Astrocyte (in vitro differentiated cells and primary cell): Measurements from ENCODE around the gene MARVELD1. TPM values are rescaled to one million over a fixed set of nuclear protein-coding genes. Genes with fewer than 3 reads are reported as not detected.

ENCODE experiments used
- DNase-seq: peaks from one replicate; pipeline ENCODE4 v3.0.0-alpha.2; 2010; ENCODE audit warnings: low read depth
- FAIRE-seq: peaks from 2 replicates; lab custom pipeline; 2011; peaks lifted over from hg19 to GRCh38; lab: Jason Lieb, UNC
- H2AFZ ChIP-seq: 2 replicates; pipeline ENCODE4 v1.6.0; 2012; ENCODE audit warnings: low read depth, low read length, inconsistent platforms
- H3K27ac ChIP-seq: 2 replicates; pipeline ENCODE4 v1.5.1; 2011; ENCODE audit warnings: low read depth, low read length, inconsistent platforms
- H3K27me3 ChIP-seq: 2 replicates; pipeline ENCODE4 v1.6.0; 2011; ENCODE audit warnings: low read length, inconsistent platforms; ENCODE audit not compliant: insufficient read depth
- H3K36me3 ChIP-seq: 2 replicates; pipeline ENCODE4 v1.5.1; 2011; ENCODE audit warnings: low read length, inconsistent platforms; ENCODE audit not compliant: insufficient read depth
- H3K4me1 ChIP-seq: 2 replicates; pipeline ENCODE4 v1.5.1; 2011; ENCODE audit warnings: low read length, inconsistent platforms; ENCODE audit not compliant: insufficient read depth
- H3K4me2 ChIP-seq: 2 replicates; pipeline ENCODE4 v1.6.0; 2012; ENCODE audit warnings: low read length, inconsistent platforms
- H3K4me3 ChIP-seq: 2 replicates; pipeline ENCODE4 v1.5.1; 2011; ENCODE audit warnings: low read depth, mild to moderate bottlenecking, low read length, inconsistent platforms; ENCODE audit not compliant: insufficient read depth
- H3K79me2 ChIP-seq: 2 replicates; pipeline ENCODE4 v1.6.0; 2012; ENCODE audit warnings: mild to moderate bottlenecking, low read length, inconsistent platforms; ENCODE audit not compliant: insufficient read depth
- H3K9ac ChIP-seq: 2 replicates; pipeline ENCODE4 v1.6.0; 2012; ENCODE audit warnings: mild to moderate bottlenecking, low read length, inconsistent platforms
- H3K9me3 ChIP-seq: 2 replicates; pipeline ENCODE4 v1.5.1; 2012; ENCODE audit warnings: low read depth, mild to moderate bottlenecking, low read length, inconsistent platforms; ENCODE audit not compliant: insufficient read depth
- H4K20me1 ChIP-seq: 2 replicates; pipeline ENCODE4 v1.6.0; 2012; ENCODE audit warnings: low read length, inconsistent platforms; ENCODE audit not compliant: insufficient read depth
- H3K27ac Mint-ChIP-seq: one replicate; pipeline ENCODE4 v1.8.0; 2021; ENCODE audit warnings: mild to moderate bottlenecking, mixed read lengths; ENCODE audit not compliant: unreplicated experiment
- H3K27me3 Mint-ChIP-seq: one replicate; pipeline ENCODE4 v1.8.0; 2021; ENCODE audit warnings: low read depth, mixed read lengths; ENCODE audit not compliant: unreplicated experiment
- H3K36me3 Mint-ChIP-seq: one replicate; pipeline ENCODE4 v1.8.0; 2021; ENCODE audit warnings: low read depth, mixed read lengths; ENCODE audit not compliant: unreplicated experiment
- H3K4me1 Mint-ChIP-seq: one replicate; pipeline ENCODE4 v1.8.0; 2021; ENCODE audit warnings: low read depth, mixed read lengths; ENCODE audit not compliant: unreplicated experiment
- H3K4me3 Mint-ChIP-seq: one replicate; pipeline ENCODE4 v1.8.0; 2021; ENCODE audit warnings: mild to moderate bottlenecking, moderate library complexity, mixed read lengths; ENCODE audit not compliant: unreplicated experiment
- H3K9me3 Mint-ChIP-seq: one replicate; pipeline ENCODE4 v1.8.0; 2021; ENCODE audit warnings: mild to moderate bottlenecking, mixed read lengths; ENCODE audit not compliant: unreplicated experiment
- CTCF ChIP-seq: IDR thresholded peaks from 2 replicates; pipeline ENCODE4 v1.5.1; 2011; ENCODE audit warnings: low read depth, mild to moderate bottlenecking, inconsistent platforms, low read length, moderate library complexity; ENCODE audit not compliant: insufficient read depth
- EZH2 ChIP-seq: IDR thresholded peaks from 2 replicates; pipeline ENCODE4 v1.6.1; 2012; ENCODE audit warnings: mild to moderate bottlenecking, low read length, inconsistent platforms; ENCODE audit not compliant: insufficient read depth
- total RNA-seq: library from RNA; stranded (reverse); gene quantifications from 2 replicates; pipeline ENCODE4 v1.2.1, GENCODE V29; 2021

The MARVELD1 gene
- total RNA-seq, 1 donor from 2014 or later: 69.7 TPM

GRCh38 chr10:97684866-97685394 lies 28.6 kb upstream of the MARVELD1 start:
- no peak overlapping the region for H3K27ac ChIP-seq
- no peak overlapping the region for H3K4me3 ChIP-seq
- Mint-ChIP-seq H3K4me3 (peak overlapping the region; percentile 27), H3K27ac (no peak overlapping the region), H3K4me1 (peaks cover 20% of the 10 kb centered on the region), H3K27me3 (no peaks in the 10 kb centered on the region), H3K9me3 (no peaks in the 10 kb centered on the region), H3K36me3 (no peaks in the 10 kb centered on the region)
- no peaks in the 10 kb centered on the region for H3K9me3 ChIP-seq
- TF ChIP-seq CTCF (no peak), EZH2 (no peak)
- peak overlapping the region; percentile 89 for H3K4me2 ChIP-seq
- peaks cover 39% of the 10 kb centered on the region for H3K4me1 ChIP-seq
- H3K36me3 ChIP-seq: no peaks in the 10 kb centered on the region
- H3K79me2 ChIP-seq: no peaks in the 10 kb centered on the region
- no peaks in the 10 kb centered on the region for H4K20me1 ChIP-seq
- no peak overlapping the region for H3K9ac ChIP-seq
- no peaks in the 10 kb centered on the region for H3K27me3 ChIP-seq
- no peak for FAIRE-seq
- H2AFZ ChIP-seq: no peak overlapping the region
- no peak for DNase-seq

GRCh38 chr10:97685395-97685958 lies 28.1 kb upstream of the MARVELD1 start:
- no peak for DNase-seq

More at GRCh38 chr10:97685395-97685958, 28.1 kb upstream of the MARVELD1 start:
- H3K36me3 ChIP-seq: no peaks in the 10 kb centered on the region
- no peaks in the 10 kb centered on the region for H3K9me3 Mint-ChIP-seq
- TF ChIP-seq EZH2 (no peak), CTCF (no peak)
- H3K36me3 Mint-ChIP-seq: no peaks in the 10 kb centered on the region
- H3K4me1 ChIP-seq: peaks cover 42% of the 10 kb centered on the region
- H3K27ac ChIP-seq: no peak overlapping the region
- no peak overlapping the region for H3K4me3 ChIP-seq
- H3K4me3 Mint-ChIP-seq: no peak overlapping the region
- no peak overlapping the region for H3K27ac Mint-ChIP-seq
- H3K9me3 ChIP-seq: no peaks in the 10 kb centered on the region
- peak overlapping the region; percentile 89 for H3K4me2 ChIP-seq
- H4K20me1 ChIP-seq: no peaks in the 10 kb centered on the region
- peaks cover 20% of the 10 kb centered on the region for H3K4me1 Mint-ChIP-seq
- H2AFZ ChIP-seq: no peak overlapping the region
- no peaks in the 10 kb centered on the region for H3K27me3 ChIP-seq
- H3K9ac ChIP-seq: no peak overlapping the region
- no peak for FAIRE-seq
- H3K79me2 ChIP-seq: no peaks in the 10 kb centered on the region
- H3K27me3 Mint-ChIP-seq: no peaks in the 10 kb centered on the region
